GM12872 (cell line): Measurements from ENCODE around the gene OSGEP.

Experiments used
- CTCF ChIP-seq: IDR thresholded peaks from 3 replicates; pipeline ENCODE4 v1.5.1; 2011; ENCODE audit warnings: low read depth, mild to moderate bottlenecking, low read length, moderate library complexity; ENCODE audit not compliant: insufficient read depth

The OSGEP gene

GRCh38 chr14:20469242-20469889, 14.8 kb upstream of the OSGEP start, which contains the start of gene PNP:
TSS of gene PNP (plus strand) at chr14:20469406. CDS start at chr14:20469525, 119 bp downstream.
- no peak for TF ChIP-seq CTCF

- no peak for TF ChIP-seq CTCF
These were observed 14.2 kb upstream of the OSGEP start for GRCh38 chr14:20468764-20469241.

GRCh38 chr14:20461225-20462141, 6.9 kb upstream of the OSGEP start, which contains the start of gene PIP4P1:
TSS of gene PIP4P1 (minus strand) at chr14:20461434. CDS start at chr14:20461325, 109 bp downstream.
- TF ChIP-seq CTCF = no peak

- no peak for TF ChIP-seq CTCF
These were observed 6.0 kb upstream of the OSGEP start for GRCh38 chr14:20460458-20461224.

GRCh38 chr14:20458031-20458789, 3.6 kb upstream of the OSGEP start:
- no peak for TF ChIP-seq CTCF

GRCh38 chr14:20456971-20457370, 2.4 kb upstream of the OSGEP start:
- no peak for TF ChIP-seq CTCF
